ENCODE data around the gene HGD.
"Not testable (repeated sequence)": the region's sequence is repeated elsewhere in the genome, so short reads cannot be mapped to it uniquely, and the experiment has no call there.

HGD gene

DNA sequence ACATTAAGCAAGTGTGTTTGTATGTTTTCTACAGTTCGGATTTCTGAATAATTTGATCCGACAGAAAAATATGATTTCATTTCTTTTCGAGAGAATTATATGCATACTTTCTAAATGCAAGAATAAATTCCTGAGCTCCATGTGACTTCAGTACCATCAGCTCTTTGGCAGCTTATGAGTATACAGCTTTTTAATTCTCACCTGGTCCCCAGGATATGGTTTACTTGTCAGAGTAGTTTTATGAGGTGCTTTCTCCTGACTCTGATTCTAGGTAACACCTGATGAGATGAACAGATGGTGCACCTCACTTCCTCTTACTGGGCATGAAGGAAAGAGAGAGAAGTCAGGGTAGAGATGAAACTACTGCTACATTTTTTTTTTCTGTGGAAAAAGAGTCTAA is 3.1 kb downstream of the HGD start:
- no peak for DNase-seq (ENCODE audit: low spot score)

DNA sequence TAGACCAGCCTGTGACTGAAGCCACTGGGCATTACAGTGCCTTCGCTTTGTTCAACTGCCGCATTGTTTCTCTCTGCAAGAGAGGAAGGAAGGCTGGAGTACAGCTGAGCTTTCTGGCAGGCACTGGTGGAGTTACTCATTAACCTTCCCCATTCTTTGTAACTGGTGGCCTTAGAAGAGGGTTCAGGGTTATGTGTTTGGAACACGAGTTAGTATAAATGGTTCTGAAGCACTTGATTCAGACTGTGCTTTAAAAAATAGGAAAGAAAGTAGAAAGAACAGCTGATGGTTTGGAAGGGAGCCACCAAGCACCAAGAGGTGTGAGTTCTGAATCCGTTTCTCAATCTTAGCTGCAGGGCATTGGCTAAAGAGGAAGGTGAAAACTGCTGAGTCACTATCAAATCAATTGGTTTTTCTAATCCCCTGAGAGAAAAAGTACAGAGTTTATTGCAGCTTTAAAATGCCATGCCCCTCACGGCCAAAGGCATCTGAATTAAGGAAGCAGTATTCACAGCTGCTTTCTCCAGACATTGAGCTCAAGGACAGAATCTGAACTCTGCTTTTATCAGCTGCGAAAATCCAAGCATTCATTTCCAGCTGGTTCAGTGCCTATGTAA is 3.6 kb downstream of the HGD start:
- DNase-seq (ENCODE audit: low spot score): no peak

DNA sequence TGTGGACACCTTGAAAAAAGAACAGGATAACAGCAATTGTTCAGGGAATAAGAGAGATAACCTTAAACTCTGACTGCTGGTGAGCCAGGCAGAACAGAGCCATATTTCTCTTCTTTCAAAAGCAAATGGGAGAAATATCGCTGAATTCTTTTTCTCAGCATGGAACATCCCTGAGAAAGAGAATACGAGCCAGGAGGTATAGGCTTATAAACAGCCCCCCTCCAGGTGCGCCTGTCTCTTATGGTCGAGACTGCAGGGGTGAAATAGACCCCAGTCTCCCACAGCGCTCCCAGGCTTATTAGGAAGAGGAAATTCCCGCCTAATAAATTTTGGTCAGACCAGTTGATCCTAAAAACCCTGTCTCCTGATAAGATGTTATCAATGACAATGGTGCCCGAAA is 4.8 kb downstream of the HGD start:
- DNase-seq (ENCODE audit: low spot score): not testable (repeated sequence)

DNA sequence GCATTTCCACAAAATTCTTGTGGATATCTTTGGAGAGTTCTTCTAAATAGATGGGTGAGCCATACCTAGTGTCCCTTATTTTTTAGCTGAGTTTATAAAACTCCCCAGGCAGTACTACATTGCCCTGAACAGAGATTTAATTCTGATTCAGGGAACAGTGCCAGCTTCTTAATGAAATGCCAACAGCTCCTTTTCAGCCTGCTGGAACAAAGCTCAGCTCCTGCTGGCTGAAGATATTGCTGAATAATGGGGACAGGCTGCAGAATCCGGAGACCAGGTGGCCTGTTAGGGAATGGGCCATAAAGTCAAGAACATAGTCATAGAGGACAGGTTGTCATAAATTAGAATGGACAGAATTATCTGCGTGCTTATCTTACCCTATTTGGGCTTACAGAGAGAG is 8.9 kb downstream of the HGD start:
- DNase-seq (ENCODE audit: low spot score): no peak

DNA sequence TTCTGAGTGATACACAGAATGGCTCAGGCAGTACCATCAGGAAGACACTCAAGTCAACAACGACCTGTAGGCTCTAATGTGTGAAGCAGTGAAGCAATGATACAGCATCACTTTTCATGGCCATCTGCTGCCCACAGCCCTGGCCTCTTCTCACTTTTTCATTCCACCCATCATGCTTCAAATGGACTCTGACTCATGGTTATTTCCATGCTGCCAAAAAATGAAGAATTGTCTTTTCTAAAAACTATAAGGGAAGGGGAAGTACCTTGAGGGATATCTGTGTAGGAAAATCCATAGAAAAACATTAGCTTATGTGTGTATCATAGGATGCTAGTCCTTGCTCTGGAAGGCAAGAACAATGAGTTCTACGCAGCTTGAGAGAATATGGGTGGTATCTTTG is 11.5 kb downstream of the HGD start:
- no peak for DNase-seq (ENCODE audit: low spot score)

DNA sequence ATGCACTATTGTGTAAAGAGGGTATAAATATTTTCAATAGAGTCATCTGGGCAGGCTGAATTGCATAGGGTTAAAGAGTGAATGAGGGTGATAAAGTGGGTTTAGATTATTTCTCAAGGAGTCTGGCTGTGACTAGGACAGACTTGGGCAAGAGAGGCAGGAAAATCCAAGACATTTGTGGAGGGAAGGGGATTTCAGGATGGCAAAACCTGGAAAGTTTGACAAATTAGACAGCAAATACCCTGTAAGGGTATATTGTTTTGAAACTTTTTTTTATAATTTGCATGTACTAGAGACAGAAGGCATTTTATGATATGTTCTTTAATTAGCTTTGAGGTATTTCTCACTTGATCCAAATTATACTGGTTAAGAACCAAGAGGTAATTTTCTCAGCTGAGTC is 17.1 kb downstream of the HGD start:
- DNase-seq (ENCODE audit: low spot score): no peak

DNA sequence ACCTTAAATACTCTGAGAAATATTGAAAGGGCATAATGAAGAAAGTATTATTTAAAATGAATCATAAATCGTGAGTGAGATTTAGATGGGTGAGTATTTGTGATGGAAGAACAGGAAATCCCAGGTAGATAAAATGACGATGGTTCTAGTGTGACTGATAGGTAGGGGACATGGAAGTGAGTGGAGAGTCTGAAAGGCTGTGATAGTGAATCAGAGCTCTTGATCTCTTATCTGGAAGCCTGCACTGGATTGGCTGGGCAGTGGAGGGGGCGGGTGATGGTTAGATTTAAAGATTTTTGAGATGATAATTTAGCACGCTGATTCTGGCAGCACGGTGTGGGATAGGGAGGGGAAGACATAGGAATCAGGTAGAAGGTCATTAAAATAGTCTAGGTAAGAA is 20.1 kb downstream of the HGD start:
- no peak for DNase-seq (ENCODE audit: low spot score)

DNA sequence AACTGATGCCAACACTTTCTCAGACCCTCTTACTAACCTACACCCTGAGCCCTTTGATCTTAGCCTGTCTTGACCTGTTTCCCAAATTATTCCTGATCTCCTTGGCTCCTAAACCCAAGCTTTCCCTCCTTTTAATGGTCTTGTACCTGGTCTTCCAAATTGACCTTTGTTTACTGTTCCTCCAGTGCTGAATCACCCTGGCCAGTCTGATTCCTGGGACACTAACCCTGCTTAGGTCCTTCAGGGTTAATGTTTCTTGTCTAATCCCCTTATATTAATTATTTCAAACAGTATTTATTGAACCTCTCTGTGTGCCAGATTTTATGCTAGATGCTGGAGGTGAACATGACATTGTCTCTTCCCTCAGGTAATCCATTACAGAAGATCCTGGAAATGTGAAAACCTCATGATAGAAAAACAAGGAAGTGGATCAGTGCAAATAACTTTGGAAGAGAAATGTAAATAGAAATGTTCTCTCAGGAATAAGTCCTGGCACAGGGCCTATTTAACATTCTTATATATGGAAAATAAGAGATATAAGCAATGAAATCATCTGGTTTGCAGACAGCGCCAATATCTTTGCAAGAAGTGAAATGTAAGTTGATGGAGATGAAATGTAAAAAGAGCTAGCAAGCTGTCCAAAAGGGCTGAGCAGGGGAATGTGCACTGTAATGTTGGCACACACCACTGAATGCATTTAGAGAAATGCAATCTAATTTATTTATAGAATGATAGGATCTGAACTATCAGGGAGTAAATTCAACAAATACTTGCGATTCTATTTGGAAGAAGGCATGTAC is 20.7 kb downstream of the HGD start:
- no peak for DNase-seq (ENCODE audit: low spot score)

DNA sequence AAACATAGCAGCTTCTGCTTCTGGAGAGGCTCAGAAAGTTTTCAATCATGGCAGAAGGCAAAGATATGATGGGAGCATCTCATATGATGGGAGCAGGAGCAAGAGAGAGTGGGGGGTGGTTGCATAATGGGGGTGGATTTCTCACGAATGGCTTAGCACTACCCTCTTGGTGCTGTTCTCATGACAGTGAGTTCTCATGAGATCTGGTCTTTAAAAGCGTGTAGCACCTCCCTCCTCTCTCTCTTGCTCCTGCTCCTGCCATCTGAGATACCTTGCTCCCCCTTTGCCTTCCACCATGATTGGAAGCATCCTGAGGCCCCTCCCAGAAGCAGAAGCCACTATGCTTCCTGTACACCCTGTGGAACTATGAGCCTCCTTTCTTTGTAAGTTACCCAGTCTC is 22.2 kb downstream of the HGD start:
- no peak for DNase-seq (ENCODE audit: low spot score)

DNA sequence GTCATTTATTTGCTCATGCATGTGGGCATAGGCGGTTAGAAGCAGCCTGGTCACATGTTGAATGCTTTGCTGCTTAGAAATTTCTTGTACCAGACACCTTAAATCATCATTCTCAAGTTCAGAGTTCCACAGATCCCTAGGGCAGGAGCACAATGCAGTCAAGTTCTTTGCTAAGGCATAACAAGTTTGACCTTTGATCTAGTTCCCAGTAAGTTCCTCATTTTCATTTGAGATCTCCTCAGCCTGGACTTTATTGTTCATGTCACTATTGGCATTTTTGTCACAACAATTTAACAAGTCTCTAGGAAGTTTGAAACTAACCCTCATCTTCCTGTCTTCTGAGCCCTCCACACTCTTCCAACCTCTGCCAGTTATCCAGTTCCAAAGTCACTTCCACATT is 22.8 kb downstream of the HGD start:
- no peak for DNase-seq (ENCODE audit: low spot score)

DNA sequence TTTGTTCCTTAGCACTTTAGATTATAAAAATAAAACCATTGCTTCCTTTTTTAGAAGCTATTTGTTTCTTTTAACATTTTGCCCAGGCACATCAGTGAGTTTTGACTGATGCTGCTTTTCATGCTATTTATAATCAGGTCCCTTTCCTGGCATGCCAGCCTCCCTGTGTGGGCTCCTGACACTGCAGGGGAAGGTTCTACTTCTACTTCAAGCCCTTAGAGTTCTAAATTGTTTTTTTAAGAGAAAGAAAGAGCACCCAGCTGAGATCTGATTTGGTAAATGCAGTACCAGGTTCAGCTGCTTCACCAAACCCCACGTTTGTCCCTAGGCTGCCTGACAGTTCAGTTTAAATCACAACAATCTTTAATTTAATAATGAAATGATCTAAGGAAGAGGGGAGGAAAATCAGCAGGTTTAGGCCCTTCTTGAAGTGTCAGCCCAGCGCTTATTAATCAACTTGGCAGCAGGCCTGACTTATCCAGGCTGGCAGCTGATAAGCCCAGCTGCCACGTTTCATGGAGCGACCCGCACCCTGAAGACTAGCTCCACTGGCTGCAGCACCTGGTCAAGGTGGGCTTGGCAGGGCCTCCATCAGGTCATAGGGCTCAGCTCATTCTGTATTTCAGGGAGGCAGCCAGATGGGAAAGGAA is 29.0 kb downstream of the HGD start:
- no peak for DNase-seq (ENCODE audit: low spot score)

DNA sequence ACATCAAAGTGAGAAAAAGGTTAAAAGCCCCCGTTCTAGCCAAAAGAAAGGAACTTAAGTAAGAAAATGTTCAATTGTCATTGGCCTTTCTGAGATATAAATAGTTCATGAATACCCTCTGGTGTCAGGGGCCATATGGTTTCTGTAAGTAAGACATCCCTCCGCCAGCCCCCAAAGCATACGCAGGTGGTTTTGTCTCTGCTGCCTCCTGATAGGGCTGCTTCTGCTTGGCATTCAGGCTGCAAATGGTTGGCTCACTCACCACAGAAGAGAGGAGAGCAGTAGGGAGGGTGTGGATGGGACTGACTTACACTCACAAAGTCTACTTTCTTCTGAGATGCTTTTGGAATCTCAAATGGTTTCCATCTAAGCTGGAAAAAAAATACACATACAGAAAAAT is 29.8 kb downstream of the HGD start:
- DNase-seq (ENCODE audit: low spot score): no peak

DNA sequence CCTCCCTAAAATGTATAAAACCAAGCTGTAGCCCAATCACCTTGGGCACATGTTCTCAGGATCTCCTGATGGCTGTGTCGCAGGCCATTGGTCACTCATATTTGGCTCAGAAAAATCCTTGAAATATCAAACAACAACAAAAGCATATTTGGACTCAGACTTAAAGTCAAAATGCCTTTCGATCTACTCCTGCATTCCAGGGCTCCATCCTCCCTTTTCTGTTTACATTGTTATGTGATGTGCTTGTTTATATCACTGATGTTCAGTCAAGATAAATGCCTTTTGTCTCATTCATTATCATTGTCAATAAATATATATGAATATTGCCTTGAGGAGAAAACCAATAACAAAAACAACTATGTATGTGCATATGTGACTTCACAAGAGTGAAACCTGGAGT is 31.7 kb downstream of the HGD start:
- DNase-seq (ENCODE audit: low spot score): no peak

DNA sequence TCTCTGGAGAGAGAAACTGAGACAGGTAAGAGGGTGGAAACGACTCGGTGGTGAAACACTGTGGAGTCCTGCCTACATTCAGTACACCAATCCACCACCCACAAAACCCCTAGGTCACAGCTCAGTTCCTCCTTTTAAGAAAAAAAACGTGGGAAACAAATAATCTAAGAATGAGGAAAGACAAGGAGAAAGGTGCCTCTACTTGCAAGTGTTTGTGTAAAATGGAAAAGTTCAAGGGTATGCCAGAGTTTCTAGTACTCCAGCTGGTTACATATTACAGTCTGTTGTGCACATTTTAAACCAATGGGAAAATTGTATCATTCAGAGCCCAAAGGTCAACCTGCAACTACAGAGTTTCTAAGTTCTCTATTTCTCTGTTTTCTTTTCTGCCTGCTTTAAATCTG is 32.2 kb downstream of the HGD start:
- DNase-seq (ENCODE audit: low spot score): no peak

DNA sequence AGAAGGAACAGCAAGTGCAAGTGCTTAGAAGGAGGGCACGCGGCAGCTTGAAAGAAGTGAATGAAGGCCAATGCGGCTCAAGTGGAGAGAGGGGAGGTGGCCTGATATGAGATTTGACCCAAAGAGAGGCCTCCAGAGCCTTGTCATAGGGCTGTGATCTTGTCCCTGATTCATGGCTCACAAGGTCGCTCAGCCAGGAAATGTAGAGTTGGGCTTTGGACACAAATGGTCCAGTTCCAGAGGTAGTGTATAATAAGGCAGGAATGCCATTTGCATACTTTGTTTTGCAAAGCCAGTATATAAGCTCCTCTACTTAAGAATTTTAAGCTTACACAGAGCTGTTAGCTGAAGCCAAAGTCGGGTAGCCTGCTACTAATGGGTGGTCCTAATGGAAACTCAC is 33.7 kb downstream of the HGD start:
- no peak for DNase-seq (ENCODE audit: low spot score)

DNA sequence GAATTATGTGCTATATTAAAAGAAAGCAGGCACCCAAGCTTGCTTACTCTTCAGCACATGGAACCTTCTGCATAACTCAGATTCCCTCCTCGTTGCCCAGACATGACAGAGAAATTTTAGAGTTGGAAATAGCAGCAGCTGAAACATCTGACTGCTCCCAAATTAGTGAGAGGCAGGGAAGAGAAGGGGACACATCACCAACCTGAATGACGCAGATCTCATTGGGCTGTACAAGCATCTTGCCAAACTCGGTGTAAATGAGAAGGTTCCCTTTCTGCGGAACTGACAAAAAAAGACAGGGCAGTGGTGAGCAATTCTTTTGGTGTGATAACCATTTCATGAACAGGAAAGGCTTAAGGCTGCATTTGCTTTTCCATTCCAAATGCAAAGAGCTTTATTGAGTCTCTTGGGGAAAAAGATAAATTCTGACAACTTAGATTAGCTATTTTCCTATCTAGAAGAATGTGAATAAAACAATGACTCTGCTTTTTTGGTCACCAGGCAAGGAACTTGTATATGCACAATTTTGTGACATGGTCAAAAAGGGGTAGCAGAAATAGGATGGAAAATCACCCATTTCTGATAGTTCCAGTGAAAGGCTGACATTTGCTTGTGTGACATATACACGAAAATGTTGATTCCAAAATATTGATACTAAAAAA is 35.1 kb downstream of the HGD start:
- no peak for DNase-seq (ENCODE audit: low spot score)

DNA sequence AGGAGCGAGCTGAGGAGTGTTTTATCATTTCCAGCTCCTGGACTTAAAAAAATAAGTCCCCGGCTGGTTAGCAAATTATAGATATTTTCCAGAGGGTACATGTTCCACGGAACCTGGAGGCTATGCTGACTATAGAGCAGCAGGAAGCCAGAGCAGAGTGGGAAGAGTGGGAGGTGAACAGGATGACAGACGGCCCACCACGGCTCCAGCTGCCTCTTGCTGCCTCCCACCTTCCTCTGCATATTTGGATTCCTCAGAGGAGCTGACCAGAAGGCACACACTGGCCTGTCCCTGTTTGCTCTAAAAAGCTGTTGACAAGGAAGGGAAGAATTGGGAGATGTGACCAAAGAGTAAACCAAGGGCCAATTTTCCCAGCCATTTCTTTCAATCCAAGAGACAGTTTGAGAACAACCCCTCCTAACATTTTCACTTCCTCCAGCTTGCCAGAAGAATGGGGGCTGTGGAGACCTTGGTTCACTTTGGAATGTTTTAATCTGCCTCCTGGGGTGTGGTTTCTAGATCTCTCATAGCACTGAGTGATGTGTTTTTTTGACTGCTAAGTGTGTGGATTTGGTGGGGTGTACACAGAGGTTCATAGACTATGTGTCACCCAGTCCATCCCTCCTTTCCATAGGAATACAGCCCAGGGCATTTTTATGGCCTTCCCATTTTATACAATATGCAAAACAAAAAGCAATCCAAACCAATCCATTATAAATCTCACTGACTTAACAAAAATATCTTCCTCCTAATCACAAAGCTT is 36.8 kb downstream of the HGD start:
- DNase-seq (ENCODE audit: low spot score): no peak

DNA sequence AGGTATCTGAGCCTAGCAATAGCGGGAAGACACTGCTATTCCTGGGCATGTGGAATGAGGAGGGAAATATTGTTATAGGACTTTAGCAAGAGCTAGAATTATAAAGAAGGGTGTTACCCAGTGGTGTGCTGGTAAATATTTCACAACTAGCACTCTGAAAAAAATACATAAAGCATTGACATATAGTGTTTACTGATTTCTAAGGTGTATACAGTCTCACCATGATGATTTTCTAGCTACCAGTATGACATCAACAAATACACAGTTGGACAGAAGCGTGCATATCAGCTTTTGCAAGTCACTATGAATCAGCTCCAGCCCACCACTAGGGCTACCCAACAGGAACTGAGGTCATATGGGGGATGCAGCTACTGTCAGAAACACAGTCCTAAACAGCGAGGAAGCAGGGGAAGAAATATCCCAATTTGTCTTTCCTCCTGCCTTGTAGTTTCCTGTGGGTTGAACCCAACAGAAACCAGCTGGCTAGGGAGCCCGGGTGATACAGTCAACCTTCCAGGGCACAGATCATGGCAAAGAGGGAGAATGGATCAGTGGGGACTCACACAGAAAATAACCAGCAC is 39.6 kb downstream of the HGD start:
- DNase-seq (ENCODE audit: low spot score): no peak

DNA sequence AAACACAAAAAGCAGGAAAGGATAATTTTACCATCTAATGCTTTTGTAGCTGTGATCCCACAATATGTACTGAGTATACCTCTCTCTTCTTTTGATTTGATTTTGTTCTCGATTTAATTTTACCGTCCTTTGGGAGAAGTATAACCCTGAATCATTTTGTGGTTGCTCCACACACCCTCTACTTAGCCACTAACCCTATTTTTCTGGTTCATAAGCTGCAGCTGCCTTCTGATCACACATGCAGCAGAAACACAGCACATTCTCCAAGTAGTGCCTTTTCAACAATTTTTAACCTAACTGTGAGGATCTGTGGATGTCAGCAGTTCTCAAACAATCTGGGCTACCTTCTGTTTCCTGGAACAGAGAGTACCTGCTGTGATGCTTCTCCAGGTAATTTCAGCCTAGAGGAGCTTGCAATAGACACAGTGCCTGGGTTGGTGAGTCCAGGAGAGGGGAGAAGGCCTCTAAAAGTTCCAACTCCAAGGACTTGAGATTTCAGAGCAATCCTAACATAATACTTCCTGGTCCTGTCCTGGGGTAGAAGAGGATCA is 40.3 kb downstream of the HGD start:
- DNase-seq (ENCODE audit: low spot score): no peak

DNA sequence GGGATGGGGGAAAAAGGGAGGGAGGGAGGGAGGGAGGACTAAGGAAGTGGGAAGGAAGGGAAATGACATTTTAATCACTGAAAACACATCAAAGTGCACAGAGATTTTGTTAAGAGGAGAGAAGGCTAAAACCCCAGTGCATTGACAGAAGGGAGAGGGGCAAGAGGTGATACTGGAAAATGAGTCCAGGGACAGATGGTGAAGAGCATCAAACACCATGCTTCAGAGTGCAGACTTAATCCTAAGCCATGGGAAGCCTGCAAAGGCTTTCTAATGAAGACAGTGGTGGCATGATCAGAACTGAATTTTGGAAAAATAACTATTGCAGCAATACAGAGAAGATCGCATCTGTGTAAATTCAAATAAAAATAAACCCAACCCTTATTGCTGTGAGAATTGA is 41.8 kb downstream of the HGD start:
- DNase-seq (ENCODE audit: low spot score): no peak

DNA sequence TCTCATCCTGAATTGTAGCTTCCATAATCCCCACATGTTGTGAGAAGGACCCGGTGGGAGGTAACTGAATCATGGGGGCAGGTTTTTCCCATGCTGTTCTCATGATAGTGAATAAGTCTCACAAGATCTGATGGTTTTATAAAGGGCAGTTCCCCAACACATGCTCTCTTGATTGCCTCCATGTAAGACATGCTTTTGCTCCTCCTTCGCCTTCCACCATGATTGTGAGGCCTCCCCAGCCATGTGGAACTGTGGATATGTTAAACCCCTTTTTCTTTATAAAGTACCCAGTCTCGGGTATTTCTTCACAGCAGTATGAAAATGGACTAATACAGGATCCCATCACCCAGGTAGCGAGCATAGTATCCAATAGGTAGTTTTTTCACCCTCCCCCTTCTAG is 43.2 kb downstream of the HGD start:
- DNase-seq (ENCODE audit: low spot score): not testable (repeated sequence)

Measured in ecto neural progenitor cell (in vitro differentiated cells).